ENCODE data around the gene TPRN.

Gene TPRN

GRCh38 chr9:137164370-137165249 lies 35.9 kb downstream of the TPRN start:
- TF ChIP-seq TAF1 (IDR thresholded peaks at IDR 0.05; ENCODE audit: borderline replicate concordance, low read depth, low read length) (no peak), POLR2AphosphoS5 (IDR thresholded peaks at IDR 0.05; ENCODE audit: low read depth, low read length) (no peak)
- FAIRE-seq (no peak), DNase-seq (ENCODE audit: insufficient read length) (no peak)

- no peak for DNase-seq (ENCODE audit: insufficient read length)
- no peak for FAIRE-seq
- TF ChIP-seq TAF1 (IDR thresholded peaks at IDR 0.05; ENCODE audit: borderline replicate concordance, low read depth, low read length) (no peak), POLR2AphosphoS5 (IDR thresholded peaks at IDR 0.05; ENCODE audit: low read depth, low read length) (no peak), POLR2A (IDR thresholded peaks at IDR 0.05; ENCODE audit: low read depth, low read length) (no peak)
Measured at GRCh38 chr9:137163805-137164204, 36.7 kb downstream of the TPRN start.

GRCh38 chr9:137163365-137163715 lies 37.2 kb downstream of the TPRN start:
- FAIRE-seq (no peak), DNase-seq (ENCODE audit: insufficient read length) (no peak)
- no peak for TF ChIP-seq TAF1 (IDR thresholded peaks at IDR 0.05; ENCODE audit: borderline replicate concordance, low read depth, low read length)
- TF ChIP-seq POLR2A (IDR thresholded peaks at IDR 0.05; ENCODE audit: low read depth, low read length), result no peak
- TF ChIP-seq POLR2AphosphoS5 (IDR thresholded peaks at IDR 0.05; ENCODE audit: low read depth, low read length), result no peak

GRCh38 chr9:137162505-137163364 lies 37.8 kb downstream of the TPRN start:
- no peak for DNase-seq (ENCODE audit: insufficient read length)
- no peak for TF ChIP-seq TAF1 (IDR thresholded peaks at IDR 0.05; ENCODE audit: borderline replicate concordance, low read depth, low read length)
- no peak for TF ChIP-seq POLR2AphosphoS5 (IDR thresholded peaks at IDR 0.05; ENCODE audit: low read depth, low read length)
- no peak for TF ChIP-seq POLR2A (IDR thresholded peaks at IDR 0.05; ENCODE audit: low read depth, low read length)
- no peak for FAIRE-seq

GRCh38 chr9:137161558-137162486 lies 38.7 kb downstream of the TPRN start:
- FAIRE-seq (no peak), DNase-seq (ENCODE audit: insufficient read length) (no peak)
- TF ChIP-seq TAF1 (IDR thresholded peaks at IDR 0.05; ENCODE audit: borderline replicate concordance, low read depth, low read length) (no peak), POLR2A (IDR thresholded peaks at IDR 0.05; ENCODE audit: low read depth, low read length) (no peak), POLR2AphosphoS5 (IDR thresholded peaks at IDR 0.05; ENCODE audit: low read depth, low read length) (no peak)

- no peak for TF ChIP-seq POLR2AphosphoS5 (IDR thresholded peaks at IDR 0.05; ENCODE audit: low read depth, low read length)
- no peak for TF ChIP-seq TAF1 (IDR thresholded peaks at IDR 0.05; ENCODE audit: borderline replicate concordance, low read depth, low read length)
- no peak for TF ChIP-seq POLR2A (IDR thresholded peaks at IDR 0.05; ENCODE audit: low read depth, low read length)
- DNase-seq (ENCODE audit: insufficient read length) (no peak), FAIRE-seq (no peak)
Measured at GRCh38 chr9:137160716-137161557, 39.6 kb downstream of the TPRN start.

GRCh38 chr9:137160054-137160425 lies 40.5 kb downstream of the TPRN start:
- TF ChIP-seq TAF1 (IDR thresholded peaks at IDR 0.05; ENCODE audit: borderline replicate concordance, low read depth, low read length) (no peak), POLR2A (IDR thresholded peaks at IDR 0.05; ENCODE audit: low read depth, low read length) (no peak), POLR2AphosphoS5 (IDR thresholded peaks at IDR 0.05; ENCODE audit: low read depth, low read length) (no peak)
- DNase-seq (ENCODE audit: insufficient read length), result no peak
- no peak for FAIRE-seq

- peak; percentile 87 for FAIRE-seq
- no peak for DNase-seq (ENCODE audit: insufficient read length)
- TF ChIP-seq POLR2A (IDR thresholded peaks at IDR 0.05; ENCODE audit: low read depth, low read length) (no peak), POLR2AphosphoS5 (IDR thresholded peaks at IDR 0.05; ENCODE audit: low read depth, low read length) (no peak), TAF1 (IDR thresholded peaks at IDR 0.05; ENCODE audit: borderline replicate concordance, low read depth, low read length) (no peak)
Measured at GRCh38 chr9:137159105-137160053, 41.2 kb downstream of the TPRN start.

- FAIRE-seq (no peak), DNase-seq (ENCODE audit: insufficient read length) (no peak)
Measured at GRCh38 chr9:137158625-137159024, 41.9 kb downstream of the TPRN start.

More at GRCh38 chr9:137158625-137159024, 41.9 kb downstream of the TPRN start:
- TF ChIP-seq POLR2A (IDR thresholded peaks at IDR 0.05; ENCODE audit: low read depth, low read length) (no peak), POLR2AphosphoS5 (IDR thresholded peaks at IDR 0.05; ENCODE audit: low read depth, low read length) (no peak)

All from GM12892 (cell line).